ENCODE results near the gene NAPG.
"Not testable (repeated sequence)": the region's sequence is repeated elsewhere in the genome, so short reads cannot be mapped to it uniquely, and the experiment has no call there.

NAPG gene

GRCh38 chr18:10570622-10571021 is 44.8 kb downstream of the NAPG start:
- no peak overlapping the region for H3K4me3 ChIP-seq (ENCODE audit: low read length)
- no peaks in the 10 kb centered on the region for H3K27me3 ChIP-seq (ENCODE audit: control insufficient read depth, insufficient read depth, low read length)
- no peaks in the 10 kb centered on the region for H3K9me3 ChIP-seq (ENCODE audit: control insufficient read depth, low read depth, low read length)
- no peaks in the 10 kb centered on the region for H3K4me1 ChIP-seq (ENCODE audit: control insufficient read depth, low read depth, low read length)
- H3K27ac ChIP-seq (ENCODE audit: low read length), result no peak overlapping the region
- H3K36me3 ChIP-seq (ENCODE audit: control insufficient read depth, low read depth, low read length), result no peaks in the 10 kb centered on the region
- H3K9ac ChIP-seq (ENCODE audit: low read length), result no peak overlapping the region

DNA sequence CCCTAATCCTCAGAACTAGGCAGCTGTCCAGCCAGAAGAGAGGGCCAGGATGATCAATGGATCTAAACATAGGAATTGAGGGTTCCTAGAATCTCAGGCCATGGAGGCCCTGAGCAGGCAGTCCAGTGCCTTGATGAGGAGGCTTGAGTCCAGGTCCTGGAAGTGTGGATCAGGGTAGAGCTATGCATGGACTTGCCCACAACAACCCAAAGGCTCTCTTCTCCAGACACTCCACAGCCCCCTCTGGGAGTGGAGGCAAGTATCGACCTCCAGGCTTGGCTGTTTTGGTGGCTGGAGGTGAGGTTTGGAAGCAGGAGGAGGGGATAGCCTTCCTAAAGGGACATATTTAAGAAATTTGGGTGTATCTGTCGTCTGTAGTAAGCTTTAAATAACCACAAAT is 45.7 kb downstream of the NAPG start:
- H3K27me3 ChIP-seq (ENCODE audit: control insufficient read depth, insufficient read depth, low read length), result no peaks in the 10 kb centered on the region
- no peak overlapping the region for H3K27ac ChIP-seq (ENCODE audit: low read length)
- no peak overlapping the region for H3K9ac ChIP-seq (ENCODE audit: low read length)
- no peaks in the 10 kb centered on the region for H3K4me1 ChIP-seq (ENCODE audit: control insufficient read depth, low read depth, low read length)
- H3K9me3 ChIP-seq (ENCODE audit: control insufficient read depth, low read depth, low read length), result no peaks in the 10 kb centered on the region
- H3K36me3 ChIP-seq (ENCODE audit: control insufficient read depth, low read depth, low read length), result no peaks in the 10 kb centered on the region
- no peak overlapping the region for H3K4me3 ChIP-seq (ENCODE audit: low read length)

DNA sequence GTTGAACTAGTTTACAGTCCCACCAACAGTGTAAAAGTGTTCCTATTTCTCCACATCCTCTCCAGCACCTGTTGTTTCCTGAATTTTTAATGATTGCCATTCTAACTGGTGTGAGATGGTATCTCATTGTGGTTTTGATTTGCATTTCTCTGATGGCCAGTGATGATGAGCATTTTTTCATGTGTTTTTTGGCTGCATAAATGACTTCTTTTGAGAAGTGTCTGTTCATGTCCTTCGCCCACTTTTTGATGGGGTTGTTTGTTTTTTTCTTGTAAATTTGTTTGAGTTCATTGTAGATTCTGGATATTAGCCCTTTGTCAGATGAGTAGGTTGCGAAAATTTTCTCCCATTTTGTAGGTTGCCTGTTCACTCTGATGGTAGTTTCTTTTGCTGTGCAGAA is 47.4 kb downstream of the NAPG start:
- H3K9me3 ChIP-seq (ENCODE audit: control insufficient read depth, low read depth, low read length); H3K9ac ChIP-seq (ENCODE audit: low read length): not testable (repeated sequence)

GRCh38 chr18:10574412-10574811 is 48.6 kb downstream of the NAPG start:
- H3K27me3 ChIP-seq (ENCODE audit: control insufficient read depth, insufficient read depth, low read length); H3K9me3 ChIP-seq (ENCODE audit: control insufficient read depth, low read depth, low read length); H3K27ac ChIP-seq (ENCODE audit: low read length); H3K4me1 ChIP-seq (ENCODE audit: control insufficient read depth, low read depth, low read length); H3K9ac ChIP-seq (ENCODE audit: low read length); H3K36me3 ChIP-seq (ENCODE audit: control insufficient read depth, low read depth, low read length); H3K4me3 ChIP-seq (ENCODE audit: low read length): not testable (repeated sequence)

More for the DNA sequence above, 47.4 kb downstream of the NAPG start:
- H3K4me3 ChIP-seq (ENCODE audit: low read length); H3K4me1 ChIP-seq (ENCODE audit: control insufficient read depth, low read depth, low read length); H3K27ac ChIP-seq (ENCODE audit: low read length); H3K27me3 ChIP-seq (ENCODE audit: control insufficient read depth, insufficient read depth, low read length); H3K36me3 ChIP-seq (ENCODE audit: control insufficient read depth, low read depth, low read length): not testable (repeated sequence)

GRCh38 chr18:10577842-10578572 is 52.2 kb downstream of the NAPG start:
- not testable (repeated sequence) for H3K27ac ChIP-seq (ENCODE audit: low read length); H3K9me3 ChIP-seq (ENCODE audit: control insufficient read depth, low read depth, low read length); H3K4me1 ChIP-seq (ENCODE audit: control insufficient read depth, low read depth, low read length); H3K4me3 ChIP-seq (ENCODE audit: low read length); H3K36me3 ChIP-seq (ENCODE audit: control insufficient read depth, low read depth, low read length); H3K9ac ChIP-seq (ENCODE audit: low read length); H3K27me3 ChIP-seq (ENCODE audit: control insufficient read depth, insufficient read depth, low read length)

GRCh38 chr18:10578573-10578899 is 52.7 kb downstream of the NAPG start:
- H3K36me3 ChIP-seq (ENCODE audit: control insufficient read depth, low read depth, low read length); H3K4me1 ChIP-seq (ENCODE audit: control insufficient read depth, low read depth, low read length); H3K9ac ChIP-seq (ENCODE audit: low read length); H3K27ac ChIP-seq (ENCODE audit: low read length); H3K9me3 ChIP-seq (ENCODE audit: control insufficient read depth, low read depth, low read length); H3K27me3 ChIP-seq (ENCODE audit: control insufficient read depth, insufficient read depth, low read length); H3K4me3 ChIP-seq (ENCODE audit: low read length): not testable (repeated sequence)

GRCh38 chr18:10579079-10579867 is 53.4 kb downstream of the NAPG start:
- Histone ChIP-seq H3K9ac (ENCODE audit: low read length) (no peak overlapping the region), H3K9me3 (ENCODE audit: control insufficient read depth, low read depth, low read length) (no peaks in the 10 kb centered on the region), H3K36me3 (ENCODE audit: control insufficient read depth, low read depth, low read length) (no peaks in the 10 kb centered on the region), H3K27me3 (ENCODE audit: control insufficient read depth, insufficient read depth, low read length) (no peaks in the 10 kb centered on the region), H3K4me3 (ENCODE audit: low read length) (no peak overlapping the region), H3K4me1 (ENCODE audit: control insufficient read depth, low read depth, low read length) (no peaks in the 10 kb centered on the region), H3K27ac (ENCODE audit: low read length) (no peak overlapping the region)

DNA sequence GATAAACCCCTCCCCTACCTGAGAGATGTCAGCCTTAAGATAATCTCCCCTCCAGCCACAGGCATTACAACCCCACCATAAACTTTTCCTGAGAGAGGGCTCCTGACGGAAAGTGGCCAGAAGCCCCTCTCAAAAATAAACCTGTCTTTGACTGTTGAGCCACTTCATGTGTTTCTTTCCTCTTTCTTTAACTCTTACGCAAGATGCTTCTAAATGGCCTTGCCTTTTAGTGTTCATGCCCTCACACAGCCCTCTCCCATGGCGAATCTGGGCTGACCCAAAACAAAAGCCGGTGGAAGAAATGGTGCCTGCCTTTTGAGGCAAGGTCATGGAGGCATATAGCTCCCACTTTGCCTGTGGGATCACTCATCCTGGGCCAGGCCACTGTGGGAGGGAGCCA is 54.4 kb downstream of the NAPG start:
- Histone ChIP-seq H3K27me3 (ENCODE audit: control insufficient read depth, insufficient read depth, low read length) (no peaks in the 10 kb centered on the region), H3K27ac (ENCODE audit: low read length) (no peak overlapping the region), H3K9ac (ENCODE audit: low read length) (no peak overlapping the region), H3K4me1 (ENCODE audit: control insufficient read depth, low read depth, low read length) (no peaks in the 10 kb centered on the region), H3K36me3 (ENCODE audit: control insufficient read depth, low read depth, low read length) (no peaks in the 10 kb centered on the region), H3K9me3 (ENCODE audit: control insufficient read depth, low read depth, low read length) (no peaks in the 10 kb centered on the region), H3K4me3 (ENCODE audit: low read length) (no peak overlapping the region)

- no peak overlapping the region for H3K4me3 ChIP-seq (ENCODE audit: low read length)
- H3K27ac ChIP-seq (ENCODE audit: low read length), result no peak overlapping the region
- no peaks in the 10 kb centered on the region for H3K9me3 ChIP-seq (ENCODE audit: control insufficient read depth, low read depth, low read length)
- H3K4me1 ChIP-seq (ENCODE audit: control insufficient read depth, low read depth, low read length), result no peaks in the 10 kb centered on the region
- H3K9ac ChIP-seq (ENCODE audit: low read length), result no peak overlapping the region
- H3K27me3 ChIP-seq (ENCODE audit: control insufficient read depth, insufficient read depth, low read length), result no peaks in the 10 kb centered on the region
- H3K36me3 ChIP-seq (ENCODE audit: control insufficient read depth, low read depth, low read length), result no peaks in the 10 kb centered on the region
Observed at GRCh38 chr18:10585260-10585659, 59.4 kb downstream of the NAPG start.

DNA sequence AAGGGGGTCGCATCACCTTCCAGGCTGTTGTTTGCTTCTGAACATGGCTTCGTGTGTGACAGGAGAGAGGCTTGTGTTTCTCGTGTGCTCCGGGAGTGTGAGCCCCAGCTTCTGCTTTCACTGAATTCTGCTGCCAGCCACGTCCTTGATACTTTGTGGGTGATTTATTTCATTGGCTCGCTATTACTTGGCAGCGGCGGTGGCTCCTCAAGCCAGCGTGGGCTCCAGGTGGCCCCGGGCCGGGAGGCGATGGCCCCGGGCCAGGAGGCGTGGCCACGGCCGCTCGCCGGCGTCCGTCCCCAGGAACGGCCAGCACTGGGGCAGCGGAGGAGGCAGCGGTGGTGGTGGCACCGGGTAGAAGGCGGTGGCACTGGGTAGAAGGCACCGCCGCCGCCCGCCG is 63.1 kb downstream of the NAPG start:
- Histone ChIP-seq H3K27ac (ENCODE audit: low read length) (no peak overlapping the region), H3K27me3 (ENCODE audit: control insufficient read depth, insufficient read depth, low read length) (no peaks in the 10 kb centered on the region), H3K9ac (ENCODE audit: low read length) (no peak overlapping the region), H3K9me3 (ENCODE audit: control insufficient read depth, low read depth, low read length) (no peaks in the 10 kb centered on the region), H3K4me3 (ENCODE audit: low read length) (no peak overlapping the region), H3K36me3 (ENCODE audit: control insufficient read depth, low read depth, low read length) (no peaks in the 10 kb centered on the region), H3K4me1 (ENCODE audit: control insufficient read depth, low read depth, low read length) (no peaks in the 10 kb centered on the region)

DNA sequence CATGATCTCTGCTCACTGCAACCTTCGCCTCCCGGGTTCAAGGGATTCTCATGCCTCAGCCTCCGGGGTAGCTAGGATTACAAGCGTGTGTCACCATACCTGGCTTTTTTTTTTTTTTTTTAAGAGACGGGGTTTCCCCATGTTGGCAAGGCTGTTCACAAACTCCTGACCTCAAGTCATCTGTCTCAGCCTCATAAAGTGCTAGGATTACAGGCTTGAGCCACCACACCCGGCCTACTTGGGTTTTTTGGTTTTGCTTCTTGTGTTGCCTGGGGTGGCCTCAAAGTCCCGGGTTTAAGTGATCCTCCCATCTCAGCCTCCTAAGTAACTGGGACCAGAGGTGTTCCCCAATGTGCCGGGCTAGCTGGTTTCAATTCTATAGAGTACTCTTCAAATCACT is 64.6 kb downstream of the NAPG start:
- no peak overlapping the region for H3K4me3 ChIP-seq (ENCODE audit: low read length)
- H3K36me3 ChIP-seq (ENCODE audit: control insufficient read depth, low read depth, low read length), result no peaks in the 10 kb centered on the region
- no peaks in the 10 kb centered on the region for H3K4me1 ChIP-seq (ENCODE audit: control insufficient read depth, low read depth, low read length)
- H3K27me3 ChIP-seq (ENCODE audit: control insufficient read depth, insufficient read depth, low read length), result no peaks in the 10 kb centered on the region
- H3K9ac ChIP-seq (ENCODE audit: low read length), result no peak overlapping the region
- H3K27ac ChIP-seq (ENCODE audit: low read length), result no peak overlapping the region
- H3K9me3 ChIP-seq (ENCODE audit: control insufficient read depth, low read depth, low read length), result no peaks in the 10 kb centered on the region

- Histone ChIP-seq H3K36me3 (ENCODE audit: control insufficient read depth, low read depth, low read length) (no peaks in the 10 kb centered on the region), H3K27ac (ENCODE audit: low read length) (no peak overlapping the region), H3K27me3 (ENCODE audit: control insufficient read depth, insufficient read depth, low read length) (no peaks in the 10 kb centered on the region), H3K9ac (ENCODE audit: low read length) (no peak overlapping the region), H3K4me3 (ENCODE audit: low read length) (no peak overlapping the region), H3K9me3 (ENCODE audit: control insufficient read depth, low read depth, low read length) (no peaks in the 10 kb centered on the region), H3K4me1 (ENCODE audit: control insufficient read depth, low read depth, low read length) (no peaks in the 10 kb centered on the region)
Observed at GRCh38 chr18:10591896-10592295, 66.1 kb downstream of the NAPG start.
